CD4-positive, CD25-positive, alpha-beta regulatory T cell (primary cell): ENCODE results near the gene C19orf38. TPM values are rescaled to one million over a fixed set of nuclear protein-coding genes. Genes with fewer than 3 reads are reported as not detected.
"Not testable (repeated sequence)": the region's sequence is repeated elsewhere in the genome, so short reads cannot be mapped to it uniquely, and the experiment has no call there.

ENCODE experiments used
- ATAC-seq, 2 donors: fragments of 150-1000 bp; cut with Tn5 transposase; one replicate each; pipeline ENCODE4 v1.10.0; 2021; ENCODE audit warnings: low read depth in 2 of 2, moderate number of reproducible peaks in 2 of 2, moderate library complexity in 1 of 2
- DNase-seq, 3 donors: peaks; one replicate each; pipeline versions ENCODE4 v3.0.0 to v3.0.0-alpha.2; 2012 to 2022; ENCODE audit warnings: mixed read lengths in 1 of 3
- H3K27ac ChIP-seq: one replicate; pipeline ENCODE4 v1.7.0; 2013; ENCODE audit warnings: mild to moderate bottlenecking, low read length; ENCODE audit not compliant: insufficient read depth, poor library complexity, severe bottlenecking
- H3K27me3 ChIP-seq: one replicate; pipeline ENCODE4 v1.7.0; 2013; ENCODE audit warnings: low read length; ENCODE audit not compliant: control insufficient read depth, insufficient read depth
- H3K36me3 ChIP-seq: one replicate; pipeline ENCODE4 v1.7.0; 2013; ENCODE audit warnings: mild to moderate bottlenecking, low read length, moderate library complexity; ENCODE audit not compliant: control insufficient read depth, insufficient read depth
- H3K4me1 ChIP-seq: 2 replicates; pipeline ENCODE4 v1.7.0; 2013; ENCODE audit warnings: mild to moderate bottlenecking, low read length; ENCODE audit not compliant: insufficient read depth, control insufficient read depth, poor library complexity, severe bottlenecking
- H3K4me3 ChIP-seq: one replicate; pipeline ENCODE4 v1.7.0; 2013; ENCODE audit warnings: low read depth, mild to moderate bottlenecking, low read length, moderate library complexity
- H3K9me3 ChIP-seq, 2 experiments: 1 replicate in 1 of 2; 2 replicates in 1 of 2; pipeline ENCODE4 v1.7.0; 2013; ENCODE audit warnings: low read length in 2 of 2, mild to moderate bottlenecking in 1 of 2, moderate library complexity in 1 of 2; ENCODE audit not compliant: control insufficient read depth in 2 of 2
- H3K27ac Mint-ChIP-seq, 3 donors: one replicate each; pipeline ENCODE4 v1.8.0; 2020 to 2022; ENCODE audit warnings: mild to moderate bottlenecking in 3 of 3, mixed read lengths in 3 of 3, moderate library complexity in 2 of 3
- H3K27me3 Mint-ChIP-seq: one replicate; pipeline ENCODE4 v1.8.0; 2022; ENCODE audit warnings: mild to moderate bottlenecking, mixed read lengths
- H3K36me3 Mint-ChIP-seq: one replicate; pipeline ENCODE4 v1.8.0; 2020; ENCODE audit warnings: mixed read lengths
- H3K4me1 Mint-ChIP-seq, 4 donors: one replicate each; pipeline ENCODE4 v1.8.0; 2020 to 2022; ENCODE audit warnings: mixed read lengths in 4 of 4, mild to moderate bottlenecking in 1 of 4
- H3K4me3 Mint-ChIP-seq, 4 donors: one replicate each; pipeline ENCODE4 v1.8.0; 2020 to 2022; ENCODE audit warnings: mild to moderate bottlenecking in 4 of 4, mixed read lengths in 4 of 4, moderate library complexity in 3 of 4
- H3K9me3 Mint-ChIP-seq, 7 donors: one replicate each; pipeline ENCODE4 v1.8.0; 2020 to 2022; ENCODE audit warnings: mixed read lengths in 7 of 7, mild to moderate bottlenecking in 3 of 7, moderate library complexity in 2 of 7
- polyA plus RNA-seq, 4 donors: library from polyadenylated mRNA; unstranded; fragments of 300-500 nt; fragmentation: Illumina TruSeq; gene quantifications; one replicate each; pipeline ENCODE4 v1.2.3, GENCODE V29; 2021
- total RNA-seq: library from RNA; stranded (reverse); gene quantifications from one replicate; pipeline ENCODE4 v1.2.3, GENCODE V29; 2022

The C19orf38 gene
- total and polyA plus RNA-seq, 5 donors from 2014 or later, result 0.40 to 1.1 (median 0.58) TPM; not detected in 1

DNA sequence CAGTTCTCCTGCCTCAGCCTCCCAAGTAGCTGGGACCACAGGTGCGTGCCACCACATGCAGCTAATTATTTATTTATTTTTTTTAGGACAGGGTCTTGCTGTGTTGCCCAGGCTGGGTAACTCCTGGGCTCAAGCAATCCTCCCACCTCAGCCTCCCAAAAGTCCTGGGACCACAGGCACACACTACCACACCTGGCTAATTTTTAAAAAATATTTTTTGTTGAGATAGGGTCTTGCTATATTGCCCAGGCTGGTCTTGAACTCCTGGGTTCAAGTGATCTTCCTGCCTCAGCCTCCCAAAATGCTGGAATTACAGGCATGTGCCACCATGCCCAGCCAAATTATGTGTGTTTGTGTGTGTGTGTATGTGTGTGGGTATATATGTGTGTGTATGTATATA lies 8.7 kb downstream of the C19orf38 start:
- H3K36me3 Mint-ChIP-seq, H3K9me3 ChIP-seq, H3K27me3 ChIP-seq, H3K4me3 ChIP-seq, H3K27ac ChIP-seq, ATAC-seq, H3K4me1 ChIP-seq, DNase-seq, H3K4me1 Mint-ChIP-seq, H3K9me3 Mint-ChIP-seq, H3K27me3 Mint-ChIP-seq, H3K27ac Mint-ChIP-seq, H3K36me3 ChIP-seq, H3K4me3 Mint-ChIP-seq: not testable (repeated sequence)

DNA sequence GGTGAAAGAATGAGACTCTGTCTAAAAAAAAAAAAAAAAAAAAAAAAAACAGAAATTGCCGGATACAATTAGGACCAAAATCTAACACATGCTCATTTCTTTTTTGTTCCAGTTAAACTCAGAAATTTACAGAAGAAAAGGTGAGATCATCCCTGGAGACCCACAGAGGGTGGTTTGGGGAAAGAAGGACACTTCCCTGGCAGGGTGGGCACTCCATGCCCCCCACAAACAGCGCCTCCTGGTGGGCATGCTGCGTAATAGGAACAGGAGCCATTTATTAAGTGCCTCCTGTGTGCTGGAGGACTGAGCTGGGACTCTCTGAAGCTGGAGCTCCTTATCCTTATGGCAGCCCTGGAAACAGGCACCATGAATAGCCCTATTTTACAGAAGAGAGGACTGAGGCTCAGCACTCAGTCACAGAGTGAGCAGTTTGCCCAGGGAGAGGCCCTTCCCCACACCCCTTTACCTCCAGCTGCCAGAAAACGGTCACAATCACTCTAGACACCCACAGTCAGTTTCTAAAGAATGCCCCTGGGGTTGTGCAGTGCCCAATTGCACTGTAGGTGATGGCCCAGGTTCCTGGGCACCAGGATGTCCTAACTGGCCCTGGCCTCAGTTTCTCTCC lies 10.1 kb downstream of the C19orf38 start:
- Mint-ChIP-seq H3K27me3 (no peaks in the 10 kb centered on the region), H3K4me1 (peaks cover 0 to 4% (median 0%) of the 10 kb centered on the region in 4 donors)
- peak in 1 of 3 donors; percentile 34 for DNase-seq

DNA sequence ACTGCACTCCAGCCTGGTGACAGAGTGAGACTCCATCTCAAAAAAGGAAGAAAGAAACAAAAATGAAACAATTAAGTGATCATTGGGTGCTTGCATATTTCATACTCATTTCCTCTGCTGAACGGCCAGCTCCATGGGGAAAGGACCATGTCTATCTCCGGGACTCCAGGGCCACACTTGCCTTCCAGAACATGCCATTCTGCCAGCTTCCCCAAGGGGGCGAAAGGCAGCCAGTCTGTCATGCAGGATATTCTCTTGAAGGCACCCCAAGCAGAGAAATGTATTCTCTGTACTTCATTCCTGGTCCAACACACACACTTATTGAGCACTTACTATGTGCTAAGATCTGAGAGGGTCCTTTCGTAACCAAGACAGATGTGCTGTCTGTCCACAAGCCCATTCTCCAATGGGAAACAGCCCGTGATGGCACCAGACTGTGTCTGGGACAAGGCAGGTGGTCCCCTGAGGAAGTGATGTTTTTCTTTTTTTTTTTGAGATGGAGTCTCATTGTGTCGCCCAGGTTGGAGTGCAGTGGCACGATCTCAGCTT lies 13.0 kb downstream of the C19orf38 start:
- ATAC-seq (peak in 1 of 2 donors; percentile 49), DNase-seq (peak in 2 of 3 donors; percentile 17 to 50)
- H3K36me3 ChIP-seq, result no peaks in the 10 kb centered on the region
- peaks cover 7% of the 10 kb centered on the region for H3K4me1 ChIP-seq
- no peaks in the 10 kb centered on the region for H3K27me3 Mint-ChIP-seq
- peaks cover 5 to 16% (median 7%) of the 10 kb centered on the region in 4 donors for H3K4me1 Mint-ChIP-seq
- no peaks in the 10 kb centered on the region for H3K27me3 ChIP-seq
- no peak overlapping the region for H3K27ac Mint-ChIP-seq
- no peak overlapping the region for H3K27ac ChIP-seq
- H3K4me3 ChIP-seq, result no peak overlapping the region
- no peaks in the 10 kb centered on the region for H3K36me3 Mint-ChIP-seq
- H3K4me3 Mint-ChIP-seq, result no peak overlapping the region
- no peaks in the 10 kb centered on the region for H3K9me3 Mint-ChIP-seq
- no peaks in the 10 kb centered on the region for H3K9me3 ChIP-seq

More for the DNA sequence above, 10.1 kb downstream of the C19orf38 start:
- peak in 1 of 2 donors; percentile 16 for ATAC-seq
- H3K27ac ChIP-seq, result no peak overlapping the region
- H3K27me3 ChIP-seq, result no peaks in the 10 kb centered on the region
- Mint-ChIP-seq H3K36me3 (no peaks in the 10 kb centered on the region), H3K27ac (peak overlapping the region in 2 of 3 donors; percentile 3 to 84), H3K9me3 (no peaks in the 10 kb centered on the region), H3K4me3 (no peak overlapping the region)
- no peaks in the 10 kb centered on the region for H3K36me3 ChIP-seq
- H3K9me3 ChIP-seq, result no peaks in the 10 kb centered on the region
- no peaks in the 10 kb centered on the region for H3K4me1 ChIP-seq
- H3K4me3 ChIP-seq, result no peak overlapping the region

DNA sequence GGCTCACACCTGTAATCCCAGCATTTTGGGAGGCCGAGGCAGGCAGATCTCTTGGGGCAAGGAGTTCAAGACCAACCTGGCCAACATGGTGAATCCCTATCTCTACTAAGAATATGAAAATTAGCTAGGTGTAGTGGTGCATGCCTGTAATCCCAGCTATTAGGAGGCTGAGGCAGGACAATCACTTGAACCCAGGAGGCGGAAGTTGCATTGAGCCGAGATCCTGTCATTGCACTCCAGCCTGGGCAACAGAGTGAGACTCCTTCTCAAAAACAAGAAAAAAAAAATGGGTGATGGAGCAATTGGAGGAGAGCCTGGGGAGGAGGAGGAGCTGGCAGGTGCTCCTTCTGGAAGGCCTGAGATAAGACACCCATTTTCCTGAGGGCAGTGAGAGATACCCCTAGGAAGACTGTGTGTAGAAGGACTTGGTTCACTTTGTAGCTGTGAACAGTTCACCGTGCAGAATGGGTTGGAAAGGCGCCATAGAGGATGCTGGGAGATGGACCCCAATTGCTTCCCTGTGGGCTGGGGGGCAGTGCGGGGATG lies 14.4 kb downstream of the C19orf38 start:
- Histone ChIP-seq H3K4me3 (no peak overlapping the region), H3K4me1 (peaks cover 7% of the 10 kb centered on the region), H3K27me3 (no peaks in the 10 kb centered on the region), H3K27ac (no peak overlapping the region), H3K36me3 (no peaks in the 10 kb centered on the region), H3K9me3 (no peaks in the 10 kb centered on the region)
- Mint-ChIP-seq H3K36me3 (no peaks in the 10 kb centered on the region), H3K27me3 (no peaks in the 10 kb centered on the region), H3K4me1 (peaks cover 5 to 18% (median 7%) of the 10 kb centered on the region in 4 donors), H3K27ac (peak overlapping the region in 1 of 3 donors; percentile 17), H3K9me3 (no peaks in the 10 kb centered on the region), H3K4me3 (no peak overlapping the region)
- ATAC-seq (no peak), DNase-seq (no peak)

DNA sequence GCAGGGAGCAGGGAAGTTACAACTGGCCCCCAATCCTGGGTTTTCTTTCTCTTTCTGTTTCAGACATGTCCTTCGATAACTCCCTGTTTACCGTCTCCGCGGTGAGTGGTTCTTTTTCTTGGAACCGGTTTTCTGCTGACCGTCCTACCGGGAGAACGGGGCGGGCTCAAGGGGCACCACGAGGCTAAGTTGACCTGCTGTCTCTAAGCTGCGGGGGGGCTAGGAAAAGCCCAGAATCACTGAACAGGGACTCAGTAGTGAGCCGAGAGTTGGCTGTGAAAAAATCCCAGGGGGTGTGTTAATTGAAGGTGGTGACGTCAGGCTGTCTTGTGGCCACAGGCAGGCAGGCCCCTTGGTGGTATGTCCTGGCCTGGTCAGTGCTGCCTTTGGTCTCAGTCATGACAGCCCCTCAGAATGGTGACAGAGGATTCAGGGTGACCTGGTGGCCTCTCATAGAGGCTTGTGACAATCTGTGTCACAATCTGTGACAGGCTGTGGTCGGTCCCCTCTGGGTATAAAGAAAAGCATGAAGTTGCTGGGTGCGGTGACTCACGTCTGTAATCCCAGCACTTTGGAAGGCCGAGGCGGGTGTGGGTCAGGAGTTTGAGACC lies 15.0 kb downstream of the C19orf38 start:
- DNase-seq, result no peak
- no peaks in the 10 kb centered on the region for H3K27me3 ChIP-seq
- H3K36me3 ChIP-seq, result no peaks in the 10 kb centered on the region
- no peak overlapping the region for H3K4me3 Mint-ChIP-seq
- peaks cover 7% of the 10 kb centered on the region for H3K4me1 ChIP-seq
- H3K36me3 Mint-ChIP-seq, result no peaks in the 10 kb centered on the region
- no peak overlapping the region for H3K4me3 ChIP-seq
- peaks cover 6 to 23% (median 12%) of the 10 kb centered on the region in 4 donors for H3K4me1 Mint-ChIP-seq
- H3K27me3 Mint-ChIP-seq, result no peaks in the 10 kb centered on the region
- no peak for ATAC-seq
- no peaks in the 10 kb centered on the region for H3K9me3 Mint-ChIP-seq
- H3K27ac ChIP-seq, result no peak overlapping the region
- H3K9me3 ChIP-seq, result no peaks in the 10 kb centered on the region
- H3K27ac Mint-ChIP-seq, result peak overlapping the region in 1 of 3 donors; percentile 62

DNA sequence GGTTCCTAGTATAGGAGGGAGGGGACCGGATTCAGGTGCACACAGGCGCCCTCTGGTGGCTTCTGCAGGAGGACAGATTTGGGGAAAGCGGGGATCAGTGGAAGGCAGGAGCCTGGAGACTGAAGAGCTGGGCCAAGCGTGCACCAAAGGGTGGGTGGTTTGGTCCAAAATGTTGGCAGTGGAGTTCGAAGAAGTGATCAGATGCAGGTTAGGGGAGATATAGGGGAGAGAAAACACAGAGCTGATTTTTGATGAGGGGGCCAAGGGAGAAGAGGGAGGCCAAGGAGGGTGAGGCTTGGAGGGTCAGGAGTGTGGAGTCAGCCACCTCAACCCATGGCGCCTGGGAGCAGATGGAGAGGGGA lies 16.3 kb downstream of the C19orf38 start:
- no peaks in the 10 kb centered on the region for H3K27me3 ChIP-seq
- no peak overlapping the region for H3K4me3 ChIP-seq
- peaks cover 6 to 27% (median 16%) of the 10 kb centered on the region in 4 donors for H3K4me1 Mint-ChIP-seq
- H3K27ac ChIP-seq, result no peak overlapping the region
- peak overlapping the region in 2 of 3 donors; percentile 15 to 36 for H3K27ac Mint-ChIP-seq
- no peaks in the 10 kb centered on the region for H3K9me3 Mint-ChIP-seq
- no peaks in the 10 kb centered on the region for H3K9me3 ChIP-seq
- H3K4me3 Mint-ChIP-seq, result peak overlapping the region in 3 of 4 donors; percentile 1 to 78 (median 40)
- no peaks in the 10 kb centered on the region for H3K36me3 ChIP-seq
- DNase-seq (peak; percentile 68 to 79 (median 69)), ATAC-seq (peak; percentile 61 to 72)
- no peaks in the 10 kb centered on the region for H3K36me3 Mint-ChIP-seq
- no peaks in the 10 kb centered on the region for H3K27me3 Mint-ChIP-seq
- H3K4me1 ChIP-seq, result peaks cover 7% of the 10 kb centered on the region

DNA sequence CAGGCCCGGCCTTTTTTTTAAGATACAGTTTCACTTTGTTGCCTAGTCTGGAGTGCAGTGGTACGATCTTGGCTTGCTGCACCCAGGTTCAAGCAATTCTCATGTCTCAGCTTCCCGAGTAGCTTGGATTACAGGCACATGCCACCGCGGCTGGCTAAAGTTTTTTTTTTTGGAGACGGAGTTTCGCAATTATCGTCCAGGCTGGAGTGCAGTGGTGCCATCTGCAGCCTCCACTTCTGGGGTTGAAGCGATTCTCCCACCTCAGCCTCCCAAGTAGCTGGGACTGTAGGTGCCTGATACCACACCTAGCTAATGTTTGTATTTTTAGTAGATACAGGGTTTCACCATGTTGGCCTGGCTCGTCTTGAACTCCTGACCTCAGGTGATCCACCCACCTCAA lies 18.3 kb downstream of the C19orf38 start:
- H3K9me3 Mint-ChIP-seq, result no peaks in the 10 kb centered on the region
- H3K27ac Mint-ChIP-seq, result no peak overlapping the region
- no peaks in the 10 kb centered on the region for H3K27me3 ChIP-seq
- H3K4me3 ChIP-seq, result no peak overlapping the region
- no peak overlapping the region for H3K4me3 Mint-ChIP-seq
- H3K27ac ChIP-seq, result no peak overlapping the region
- H3K36me3 ChIP-seq, result no peaks in the 10 kb centered on the region
- ATAC-seq (no peak), DNase-seq (no peak)
- H3K4me1 Mint-ChIP-seq, result peaks cover 6 to 36% (median 16%) of the 10 kb centered on the region in 4 donors
- no peaks in the 10 kb centered on the region for H3K27me3 Mint-ChIP-seq
- no peaks in the 10 kb centered on the region for H3K36me3 Mint-ChIP-seq
- no peaks in the 10 kb centered on the region for H3K9me3 ChIP-seq
- peaks cover 12% of the 10 kb centered on the region for H3K4me1 ChIP-seq
